Prostate gland (tissue), 2 donors: ENCODE measurements around the gene ETV6. TPM values are rescaled to one million over a fixed set of nuclear protein-coding genes. Genes with fewer than 3 reads are reported as not detected.

Experiments
- DNase-seq: peaks from one replicate; pipeline ENCODE4 v3.0.0-alpha.2; 2019; ENCODE audit warnings: low spot score
- H3K27ac ChIP-seq, 2 donors: fragments of 200-600 bp; sonication (generic); 2 replicates each; pipeline ENCODE4 v1.5.1; 2017 to 2019
- H3K27me3 ChIP-seq: fragments of 200-600 bp; sonication (generic); replicated peaks from 2 replicates; pipeline ENCODE4 v1.5.1; 2019; ENCODE audit not compliant: insufficient read depth
- H3K36me3 ChIP-seq, 2 donors: fragments of 200-600 bp; sonication (generic); 1 replicate in 1 of 2; 2 replicates in 1 of 2; pipeline versions ENCODE4 v1.5.1 to v1.8.1; 2017 to 2019
- H3K4me1 ChIP-seq: fragments of 200-600 bp; sonication (generic); replicated peaks from 2 replicates; pipeline ENCODE4 v1.5.1; 2019
- H3K4me3 ChIP-seq, 2 donors: fragments of 200-600 bp; sonication (generic); 2 replicates each; pipeline ENCODE4 v1.5.1; 2017 to 2019
- H3K9me3 ChIP-seq: fragments of 200-600 bp; sonication (generic); 2 replicates; pipeline ENCODE4 v1.5.1; 2017
- POLR2A ChIP-seq: fragments of 450-650 bp; IDR thresholded peaks from one replicate; pipeline ENCODE4 v1.6.1; 2016; ENCODE audit warnings: antibody characterized with exemption, mild to moderate bottlenecking
- POLR2AphosphoS5 ChIP-seq: sonication (generic); formaldehyde crosslinking; IDR thresholded peaks from one replicate; pipeline ENCODE4 v1.6.1; 2017; ENCODE audit warnings: antibody characterized with exemption
- WGBS: methylation state at CpG from one replicate; pipeline ENCODE4 v1.1.5; 2018; 5-methylcytosine and 5-hydroxymethylcytosine counted together
- intact Hi-C: fragments of 100-400 bp; cut with DNase I; formaldehyde crosslinking; loops from one replicate; pipeline ENCODE4 v1.14.2; 2022
- total RNA-seq, 2 donors: library from RNA; depleted of rRNA; stranded (reverse); fragments of >200 nt; gene quantifications; one replicate each; pipeline ENCODE4 v1.1.0, GENCODE V29; 2016
- TF ChIP-seq, protein P1 (sequence below), 4 experiments: fragments of 200-600 bp in 2 of 4; fragments of 450-650 bp in 2 of 4; sonication (generic) in 2 of 4; IDR thresholded peaks; 1 replicate in 3 of 4; 2 replicates in 1 of 4; pipeline ENCODE4 v1.5.1; 2016 to 2019; ENCODE audit warnings: antibody characterized with exemption in 4 of 4, mild to moderate bottlenecking in 2 of 4, moderate library complexity in 2 of 4

ETV6 gene
- total RNA-seq, 2 donors from 2014 or later = 26.7 to 33.6 TPM

DNA sequence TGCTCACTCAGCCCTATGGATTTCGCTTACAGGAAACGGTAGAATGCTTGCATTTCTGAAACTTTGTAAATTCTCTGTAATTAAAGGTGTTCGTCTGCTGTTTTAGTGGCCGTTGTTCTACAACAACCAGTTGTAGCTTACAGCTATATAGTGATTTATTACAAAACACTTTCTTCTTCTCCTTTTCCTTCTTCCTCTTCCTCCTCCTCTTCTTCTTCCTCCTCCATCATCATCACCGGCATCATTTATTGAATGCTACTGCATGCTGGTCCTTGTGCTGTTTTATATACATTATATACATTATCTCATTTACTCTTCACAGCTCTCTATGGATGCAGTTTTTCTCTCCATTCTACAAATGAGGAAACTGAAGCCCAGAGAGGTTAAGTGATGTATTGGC lies 6.4 kb downstream of the ETV6 start:
- Histone ChIP-seq H3K27me3 (no peaks in the 10 kb centered on the region), H3K9me3 (no peaks in the 10 kb centered on the region), H3K27ac (no peak overlapping the region), H3K4me3 (no peak overlapping the region), H3K4me1 (peaks cover 6% of the 10 kb centered on the region), H3K36me3 (no peaks in the 10 kb centered on the region)
- intact Hi-C loops = loop anchor here (5.0 to 10.0 kb wide), 2 partner anchors 51 to 139 kb away; no protein-coding TSS in a partner anchor
- DNase-seq = no peak
- WGBS = 88% methylated on average over 5 of the region's 5 CpGs
- TF ChIP-seq POLR2AphosphoS5 (no peak), POLR2A (no peak)
- TF ChIP-seq, protein P1, sequence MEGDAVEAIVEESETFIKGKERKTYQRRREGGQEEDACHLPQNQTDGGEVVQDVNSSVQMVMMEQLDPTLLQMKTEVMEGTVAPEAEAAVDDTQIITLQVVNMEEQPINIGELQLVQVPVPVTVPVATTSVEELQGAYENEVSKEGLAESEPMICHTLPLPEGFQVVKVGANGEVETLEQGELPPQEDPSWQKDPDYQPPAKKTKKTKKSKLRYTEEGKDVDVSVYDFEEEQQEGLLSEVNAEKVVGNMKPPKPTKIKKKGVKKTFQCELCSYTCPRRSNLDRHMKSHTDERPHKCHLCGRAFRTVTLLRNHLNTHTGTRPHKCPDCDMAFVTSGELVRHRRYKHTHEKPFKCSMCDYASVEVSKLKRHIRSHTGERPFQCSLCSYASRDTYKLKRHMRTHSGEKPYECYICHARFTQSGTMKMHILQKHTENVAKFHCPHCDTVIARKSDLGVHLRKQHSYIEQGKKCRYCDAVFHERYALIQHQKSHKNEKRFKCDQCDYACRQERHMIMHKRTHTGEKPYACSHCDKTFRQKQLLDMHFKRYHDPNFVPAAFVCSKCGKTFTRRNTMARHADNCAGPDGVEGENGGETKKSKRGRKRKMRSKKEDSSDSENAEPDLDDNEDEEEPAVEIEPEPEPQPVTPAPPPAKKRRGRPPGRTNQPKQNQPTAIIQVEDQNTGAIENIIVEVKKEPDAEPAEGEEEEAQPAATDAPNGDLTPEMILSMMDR (IDR thresholded peaks at IDR 0.05) = no peak

GRCh38 chr12:11656550-11656949 lies 7.1 kb downstream of the ETV6 start:
- H3K4me1 ChIP-seq = peaks cover 9% of the 10 kb centered on the region
- DNase-seq = no peak
- intact Hi-C loops = loop anchor here (5.0 to 10.0 kb wide), 2 partner anchors 51 to 138 kb away; no protein-coding TSS in a partner anchor
- no peaks in the 10 kb centered on the region for H3K9me3 ChIP-seq
- no peak overlapping the region for H3K27ac ChIP-seq
- H3K36me3 ChIP-seq = no peaks in the 10 kb centered on the region
- no peak overlapping the region for H3K4me3 ChIP-seq
- 67% methylated on average over 4 of the region's 4 CpGs for whole genome bisulfite sequencing
- H3K27me3 ChIP-seq = no peaks in the 10 kb centered on the region
- no peak for TF ChIP-seq POLR2AphosphoS5

DNA sequence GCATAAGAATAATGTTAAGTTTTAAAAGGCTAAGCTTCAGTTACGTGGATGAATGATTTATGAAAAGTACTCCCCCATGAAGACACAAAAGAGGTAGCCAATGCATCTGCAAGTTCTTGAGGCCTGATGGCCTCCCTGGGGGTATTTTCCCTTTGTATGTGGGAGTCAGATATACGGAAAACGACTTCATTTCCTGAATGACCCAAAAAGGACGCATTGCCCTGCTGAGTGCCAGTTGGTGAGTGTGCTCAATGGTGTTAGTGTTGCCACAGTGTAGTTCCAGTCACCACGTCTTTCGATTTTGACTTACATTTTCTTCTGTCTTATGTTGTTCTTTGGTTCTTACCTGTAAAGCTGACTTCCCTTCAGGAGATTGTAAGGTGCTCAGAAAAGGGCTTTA lies 8.0 kb downstream of the ETV6 start:
- TF ChIP-seq POLR2A (no peak), POLR2AphosphoS5 (no peak)
- TF ChIP-seq, protein P1 (IDR thresholded peaks at IDR 0.05) = no peak
- Histone ChIP-seq H3K4me1 (peaks cover 10% of the 10 kb centered on the region), H3K9me3 (no peaks in the 10 kb centered on the region), H3K27ac (no peak overlapping the region), H3K27me3 (no peaks in the 10 kb centered on the region), H3K36me3 (no peaks in the 10 kb centered on the region), H3K4me3 (no peak overlapping the region)
- DNase-seq = no peak
- intact Hi-C loops = loop anchor here (5.0 to 10.0 kb wide), 2 partner anchors 50 to 137 kb away; no protein-coding TSS in a partner anchor
- 68% methylated on average over 6 of the region's 6 CpGs for WGBS

DNA sequence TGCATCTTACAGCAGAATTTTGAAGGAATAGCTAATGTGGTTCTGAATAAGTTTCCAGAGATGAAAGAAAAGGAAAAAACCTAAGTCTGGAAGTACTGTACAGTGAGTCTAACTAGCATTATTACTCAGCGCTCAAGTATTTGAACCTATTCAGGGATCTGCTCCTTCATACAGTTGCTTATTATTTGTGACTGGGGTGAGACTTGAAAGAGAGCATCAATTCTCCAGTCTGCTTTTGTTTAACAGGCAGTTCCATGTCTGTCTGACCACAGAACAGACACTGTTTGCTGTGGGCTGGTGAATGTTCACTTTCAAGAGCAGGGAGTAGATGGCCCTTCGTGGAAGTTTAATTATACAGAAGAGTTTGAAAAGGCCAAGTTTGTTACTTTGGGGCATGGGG lies 9.3 kb downstream of the ETV6 start:
- TF ChIP-seq, protein P1 (IDR thresholded peaks at IDR 0.05) = no peak
- TF ChIP-seq POLR2AphosphoS5 (no peak), POLR2A (no peak)
- intact Hi-C loops = loop anchor here (5.0 to 10.0 kb wide), 2 partner anchors 49 to 136 kb away; no protein-coding TSS in a partner anchor

GRCh38 chr12:11660624-11661023 lies 11.2 kb downstream of the ETV6 start:
- peaks cover 3% of the 10 kb centered on the region for H3K4me1 ChIP-seq
- H3K27me3 ChIP-seq = no peaks in the 10 kb centered on the region
- H3K4me3 ChIP-seq = no peak overlapping the region
- H3K27ac ChIP-seq = no peak overlapping the region
- WGBS = 83% methylated on average over 1 of the region's 1 CpG
- H3K36me3 ChIP-seq = no peaks in the 10 kb centered on the region
- intact Hi-C loops = no loop called here
- TF ChIP-seq, protein P1 (IDR thresholded peaks at IDR 0.05) = no peak
- TF ChIP-seq POLR2A (no peak), POLR2AphosphoS5 (no peak)
- H3K9me3 ChIP-seq = no peaks in the 10 kb centered on the region
- no peak for DNase-seq

More for the DNA sequence above, 9.3 kb downstream of the ETV6 start:
- no peak overlapping the region for H3K4me3 ChIP-seq
- H3K9me3 ChIP-seq = no peaks in the 10 kb centered on the region
- peaks cover 8% of the 10 kb centered on the region for H3K4me1 ChIP-seq
- no peaks in the 10 kb centered on the region for H3K27me3 ChIP-seq
- H3K27ac ChIP-seq = no peak overlapping the region
- no peak for DNase-seq
- WGBS = 59% methylated on average over 2 of the region's 2 CpGs
- H3K36me3 ChIP-seq = no peaks in the 10 kb centered on the region
